MM.1S (cell line): ENCODE data around the gene KANSL3.

ENCODE experiments used
- CTCF ChIP-seq: fragments of 300-600 bp; sonication (generic); IDR thresholded peaks from 2 replicates; pipeline ENCODE4 v1.5.1; 2016; ENCODE audit warnings: antibody characterized with exemption, low read length, mixed read lengths
- EZH2 ChIP-seq: fragments of 300-600 bp; sonication (generic); optimal IDR thresholded peaks from 2 replicates; pipeline ENCODE3; 2017; ENCODE audit warnings: low read depth, mild to moderate bottlenecking, antibody characterized with exemption, low read length, mixed read lengths
- EZH2phosphoT487 ChIP-seq: fragments of 300-600 bp; sonication (generic); IDR thresholded peaks from 2 replicates; pipeline ENCODE4 v1.6.1; 2018; ENCODE audit warnings: antibody characterized with exemption, low read length

- TF ChIP-seq CTCF (no peak), EZH2phosphoT487 (no peak), EZH2 (no peak)
Observed at GRCh38 chr2:96649342-96649741, 11.2 kb upstream of the KANSL3 start.
